ENCODE data around the gene TRAPPC2L.

TRAPPC2L gene

GRCh38 chr16:88910284-88911135, 53.6 kb downstream of the TRAPPC2L start:
- DNase-seq (ENCODE audit: low read depth), result no peak

DNA sequence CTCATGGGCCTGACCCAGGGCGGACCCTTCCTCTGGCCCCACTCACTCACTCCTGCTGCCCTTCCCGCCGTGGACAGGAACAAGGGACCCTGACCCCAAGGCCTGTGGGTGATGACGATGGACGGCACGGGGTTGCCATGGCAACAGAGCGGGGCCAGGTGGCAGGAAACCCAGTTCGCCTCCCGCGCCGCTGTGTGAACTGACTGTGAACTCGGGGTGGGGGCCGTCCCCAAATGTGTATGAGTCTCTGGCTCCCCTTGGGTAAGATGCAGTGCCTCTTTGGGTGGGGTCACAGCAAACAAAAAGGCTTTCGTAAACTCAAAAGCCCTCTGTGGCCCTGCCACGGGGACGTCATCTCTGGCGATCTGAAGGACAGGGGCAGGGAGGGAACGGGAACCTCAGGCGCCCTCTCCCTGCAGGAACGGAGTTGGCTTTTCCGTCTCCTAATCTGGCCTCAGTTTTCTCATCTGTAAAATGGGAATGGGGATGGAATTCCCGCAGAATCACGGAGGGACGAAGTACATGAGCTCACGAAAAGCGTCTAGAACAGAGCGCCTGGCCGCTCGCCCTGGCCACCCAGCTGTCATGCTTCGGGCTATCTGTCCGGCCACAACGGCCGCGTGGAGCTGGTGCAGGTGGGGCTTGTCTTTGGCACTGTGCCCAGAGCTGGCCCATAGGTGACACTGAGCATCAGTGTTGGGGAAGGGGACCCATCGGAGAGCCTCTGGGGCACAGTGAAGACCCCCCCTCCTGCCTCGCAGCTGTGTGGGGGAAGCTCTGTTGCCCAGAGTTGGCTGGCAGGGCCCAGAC, 54.4 kb downstream of the TRAPPC2L start:
- no peak for DNase-seq (ENCODE audit: low read depth)

DNA sequence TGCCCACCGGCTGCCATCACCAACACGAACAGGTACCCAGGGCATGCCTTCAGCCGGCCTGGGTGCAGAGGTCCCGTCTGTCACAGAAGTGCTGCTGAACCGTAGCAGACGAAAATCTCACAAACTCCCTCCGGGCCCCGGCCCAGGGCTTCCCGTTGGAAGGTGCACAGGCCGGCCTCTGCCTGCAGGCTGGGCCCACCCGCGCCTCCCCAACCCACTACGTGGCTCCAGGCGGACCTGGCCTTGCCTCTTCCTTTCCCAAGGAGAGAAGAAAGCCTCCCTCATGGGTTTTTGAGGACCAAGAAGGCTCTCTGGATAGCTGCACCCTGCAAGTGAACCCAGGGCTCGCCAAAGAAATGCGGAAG, 55.0 kb downstream of the TRAPPC2L start:
- no peak for DNase-seq (ENCODE audit: low read depth)

All from fibroblast of gingiva (primary cell).